Left lung (tissue), 10 donors: Measurements from ENCODE around the gene SPNS2. TPM values are rescaled to one million over a fixed set of nuclear protein-coding genes. Genes with fewer than 3 reads are reported as not detected.

Experiments
- ATAC-seq: fragments of 200-7000 bp; cut with Tn5 transposase; one replicate; pipeline ENCODE4 v1.9.1; 2020; ENCODE audit warnings: moderate library complexity
- DNase-seq, 4 donors: peaks; one replicate each; pipeline ENCODE4 v3.0.0-alpha.2; 2013 to 2020
- H3K27ac ChIP-seq, 2 donors: fragments of 200-600 bp; sonication (generic) in 1 of 2; one replicate each; pipeline versions ENCODE4 v1.5.0 to v1.8.0; 2020 to 2021
- H3K27me3 ChIP-seq, 2 donors: fragments of 200-600 bp; sonication (generic) in 1 of 2; one replicate each; pipeline versions ENCODE4 v1.5.0 to v1.8.0; 2020 to 2021
- H3K36me3 ChIP-seq, 2 donors: fragments of 200-600 bp; sonication (generic) in 1 of 2; one replicate each; pipeline versions ENCODE4 v1.5.0 to v1.8.0; 2020 to 2021
- H3K4me1 ChIP-seq, 2 donors: fragments of 200-600 bp; one replicate each; pipeline ENCODE4 v1.8.0; 2021
- H3K4me3 ChIP-seq, 2 donors: fragments of 200-600 bp; sonication (generic) in 1 of 2; one replicate each; pipeline versions ENCODE4 v1.5.0 to v1.8.0; 2020 to 2021; ENCODE audit warnings: mild to moderate bottlenecking in 1 of 2
- H3K9me3 ChIP-seq, 2 donors: fragments of 200-600 bp; sonication (generic) in 1 of 2; one replicate each; pipeline versions ENCODE4 v1.5.0 to v1.8.0; 2020 to 2021
- intact Hi-C, 2 donors: fragments of 100-400 bp; cut with DNase I; formaldehyde crosslinking; loops; one replicate each; pipeline versions ENCODE4 v1.11.2 to v1.14.2; 2022
- polyA plus RNA-seq, 6 donors: library from polyadenylated mRNA; unstranded; fragments of 120-200 nt; gene quantifications; one replicate each; pipeline ENCODE4 v1.2.1, GENCODE V29; 2013; ENCODE audit not compliant: insufficient read length in 6 of 6
- total RNA-seq, 2 donors: library from RNA; stranded (reverse); fragmentation: NEBNext Ultra II Directional; extraction: Animal tissue kit (Norgen Biotek cat#: 25700); gene quantifications; one replicate each; pipeline ENCODE4 v1.2.1, GENCODE V29; 2021
- TF ChIP-seq, protein P1 (sequence below), 2 donors: fragments of 200-600 bp; sonication (generic) in 1 of 2; IDR thresholded peaks; one replicate each; pipeline versions ENCODE4 v1.5.0 to v1.8.0; 2021; ENCODE audit warnings: antibody characterized with exemption in 2 of 2
- donor health status: DM: no; HTN: yes; CAD: no.
- donor health status: DM: no; HTN: no; CAD: no.

SPNS2 gene
- total and polyA plus RNA-seq, 8 donors: 19.6 to 52.4 (median 24.3) TPM

DNA sequence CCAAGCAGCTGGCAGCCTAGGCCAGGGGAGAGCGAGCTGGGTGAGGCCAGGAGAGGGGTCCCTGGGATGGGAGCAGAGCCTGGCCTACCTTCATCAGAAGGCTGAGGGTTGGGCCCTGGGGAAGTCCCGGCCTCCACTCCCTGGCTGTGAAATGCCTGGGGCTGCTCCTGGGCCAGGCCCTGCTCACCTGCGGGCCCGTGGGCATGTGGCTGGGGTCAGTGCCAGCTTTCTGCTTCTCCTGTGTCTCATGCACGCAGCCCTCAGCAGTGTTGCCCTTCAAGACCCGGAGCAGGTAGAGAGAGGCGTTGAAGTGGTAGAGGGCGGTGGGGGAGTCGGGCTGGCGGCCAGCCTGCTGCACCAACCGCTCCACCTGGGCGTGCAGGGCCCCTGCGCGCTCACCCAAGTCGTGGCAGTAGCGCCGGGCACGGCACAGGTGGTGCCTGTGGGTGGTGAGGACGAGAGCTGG lies 44.1 kb downstream of the SPNS2 start:
- ATAC-seq (no peak), DNase-seq (peak in 1 of 4 donors; percentile 71)
- Histone ChIP-seq H3K4me3 (no peak overlapping the region), H3K36me3 (peaks cover 0 to 100% of the 10 kb centered on the region in 2 donors), H3K27me3 (no peaks in the 10 kb centered on the region), H3K4me1 (peaks cover 0 to 39% of the 10 kb centered on the region in 2 donors), H3K27ac (no peak overlapping the region), H3K9me3 (no peaks in the 10 kb centered on the region)
- intact Hi-C loops: loop anchor here in 1 of 2 donors (10.0 kb wide), 1 partner anchor 118 kb away; no protein-coding TSS in a partner anchor
- TF ChIP-seq, protein P1, sequence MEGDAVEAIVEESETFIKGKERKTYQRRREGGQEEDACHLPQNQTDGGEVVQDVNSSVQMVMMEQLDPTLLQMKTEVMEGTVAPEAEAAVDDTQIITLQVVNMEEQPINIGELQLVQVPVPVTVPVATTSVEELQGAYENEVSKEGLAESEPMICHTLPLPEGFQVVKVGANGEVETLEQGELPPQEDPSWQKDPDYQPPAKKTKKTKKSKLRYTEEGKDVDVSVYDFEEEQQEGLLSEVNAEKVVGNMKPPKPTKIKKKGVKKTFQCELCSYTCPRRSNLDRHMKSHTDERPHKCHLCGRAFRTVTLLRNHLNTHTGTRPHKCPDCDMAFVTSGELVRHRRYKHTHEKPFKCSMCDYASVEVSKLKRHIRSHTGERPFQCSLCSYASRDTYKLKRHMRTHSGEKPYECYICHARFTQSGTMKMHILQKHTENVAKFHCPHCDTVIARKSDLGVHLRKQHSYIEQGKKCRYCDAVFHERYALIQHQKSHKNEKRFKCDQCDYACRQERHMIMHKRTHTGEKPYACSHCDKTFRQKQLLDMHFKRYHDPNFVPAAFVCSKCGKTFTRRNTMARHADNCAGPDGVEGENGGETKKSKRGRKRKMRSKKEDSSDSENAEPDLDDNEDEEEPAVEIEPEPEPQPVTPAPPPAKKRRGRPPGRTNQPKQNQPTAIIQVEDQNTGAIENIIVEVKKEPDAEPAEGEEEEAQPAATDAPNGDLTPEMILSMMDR (IDR thresholded peaks at IDR 0.05): no peak

DNA sequence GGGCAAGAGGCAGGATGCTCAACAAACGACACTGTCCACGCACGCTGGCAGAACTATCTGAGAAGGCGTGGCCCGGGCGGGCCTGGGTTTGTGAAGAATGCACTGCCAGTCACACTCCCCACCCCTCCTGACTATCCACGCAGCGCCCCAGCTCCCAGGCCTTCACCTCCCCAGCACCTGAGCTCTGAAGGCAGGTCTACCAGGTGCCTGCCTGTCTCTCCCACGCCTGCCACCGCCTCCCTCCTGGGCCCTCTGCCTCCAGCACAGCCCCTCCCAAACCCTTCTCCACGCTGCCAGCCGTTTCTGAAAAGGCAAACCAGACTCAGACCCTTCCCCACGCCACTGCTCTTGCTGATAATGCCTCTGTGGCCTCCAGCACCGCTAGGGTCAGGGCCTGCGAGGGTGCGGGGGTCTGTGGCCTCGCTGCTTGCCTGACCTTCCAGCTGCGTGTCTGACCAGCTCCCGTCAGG lies 44.9 kb downstream of the SPNS2 start:
- Histone ChIP-seq H3K4me1 (peaks cover 0 to 31% of the 10 kb centered on the region in 2 donors), H3K27ac (no peak overlapping the region), H3K36me3 (peaks cover 0 to 100% of the 10 kb centered on the region in 2 donors), H3K27me3 (no peaks in the 10 kb centered on the region), H3K4me3 (no peak overlapping the region), H3K9me3 (no peaks in the 10 kb centered on the region)
- peak in 1 of 4 donors; percentile 71 for DNase-seq
- TF ChIP-seq, protein P1 (IDR thresholded peaks at IDR 0.05): no peak
- ATAC-seq: no peak
- intact Hi-C loops: loop anchor here in 1 of 2 donors (10.0 kb wide), 1 partner anchor 119 kb away; no protein-coding TSS in a partner anchor

DNA sequence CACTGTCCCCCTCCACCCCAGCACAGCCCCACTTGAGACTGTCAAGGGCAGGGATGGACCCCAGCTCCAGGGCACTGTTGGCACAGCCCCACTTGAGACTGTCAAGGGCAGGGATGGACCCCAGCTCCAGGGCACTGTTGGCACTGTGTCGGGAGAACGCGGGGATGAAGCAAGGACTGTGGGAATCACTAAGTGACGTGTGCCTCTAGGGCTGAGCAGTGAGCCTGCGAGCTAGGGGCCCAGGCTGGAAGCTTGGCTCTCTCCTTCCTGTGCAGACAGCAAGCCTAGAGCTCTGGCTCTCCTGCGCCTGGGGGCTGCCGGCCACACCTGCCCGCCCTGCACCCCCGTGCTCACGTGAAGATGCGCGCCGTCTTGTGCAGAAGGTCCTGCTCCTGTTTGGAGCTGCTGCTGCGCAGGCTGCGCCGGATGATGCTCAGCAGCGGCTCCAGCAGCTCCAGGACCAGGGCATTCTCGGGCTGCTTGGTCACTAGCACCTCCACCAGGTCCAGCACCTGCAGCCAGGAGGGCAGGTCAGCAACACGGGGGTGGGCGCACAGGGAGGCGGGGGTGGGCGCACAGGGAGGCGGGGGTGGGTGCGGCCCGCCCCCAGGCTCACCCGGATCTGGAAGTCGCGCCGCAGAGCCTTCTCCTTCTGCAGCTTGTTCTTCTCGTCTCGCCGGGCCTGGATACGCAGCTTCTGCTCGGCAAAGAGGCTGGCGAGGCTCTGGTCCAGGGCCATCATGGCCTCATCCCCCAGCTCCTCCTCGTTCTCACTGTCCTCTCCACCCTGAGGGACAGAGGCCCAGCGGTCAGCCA lies 45.7 kb downstream of the SPNS2 start:
- TF ChIP-seq, protein P1 (IDR thresholded peaks at IDR 0.05): no peak
- DNase-seq (peak in 1 of 4 donors; percentile 65), ATAC-seq (no peak)
- Histone ChIP-seq H3K27me3 (no peaks in the 10 kb centered on the region), H3K4me1 (peaks cover 0 to 23% of the 10 kb centered on the region in 2 donors), H3K36me3 (peaks cover 0 to 100% of the 10 kb centered on the region in 2 donors), H3K9me3 (no peaks in the 10 kb centered on the region), H3K4me3 (no peak overlapping the region), H3K27ac (no peak overlapping the region)
- intact Hi-C loops: loop anchor here in 1 of 2 donors (10.0 kb wide), 1 partner anchor 120 kb away; no protein-coding TSS in a partner anchor

DNA sequence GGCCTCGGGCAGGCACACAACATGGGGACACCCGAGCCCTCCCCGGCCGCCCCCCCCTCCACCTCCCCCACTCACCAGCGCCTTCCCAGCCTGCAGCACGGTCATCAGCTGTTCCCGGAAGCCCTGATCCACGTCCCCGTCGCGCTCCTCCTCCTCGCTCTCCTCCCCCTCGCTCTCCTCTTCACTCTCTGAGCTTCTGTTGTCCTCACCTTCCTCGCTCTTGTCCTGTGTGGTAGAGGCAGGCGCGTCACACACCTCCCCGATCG lies 46.2 kb downstream of the SPNS2 start:
- ATAC-seq (no peak), DNase-seq (peak in 1 of 4 donors; percentile 28)
- H3K9me3 ChIP-seq: no peaks in the 10 kb centered on the region
- no peak overlapping the region for H3K4me3 ChIP-seq
- no peaks in the 10 kb centered on the region for H3K27me3 ChIP-seq
- H3K4me1 ChIP-seq: peaks cover 0 to 18% of the 10 kb centered on the region in 2 donors
- TF ChIP-seq, protein P1 (IDR thresholded peaks at IDR 0.05): no peak
- intact Hi-C loops: loop anchor here in 1 of 2 donors (10.0 kb wide), 1 partner anchor 120 kb away; no protein-coding TSS in a partner anchor
- H3K36me3 ChIP-seq: peaks cover 0 to 100% of the 10 kb centered on the region in 2 donors
- no peak overlapping the region for H3K27ac ChIP-seq
